Stimulated activated CD8-positive, alpha-beta memory T cell treated with anti-CD3 and anti-CD28 coated beads, Interleukin-7, amount 100 ng/mL, for 48 hours (primary cell): ENCODE data around the gene C2CD3.

Experiments
- DNase-seq, 2 donors: peaks; one replicate each; pipeline ENCODE4 v3.0.0-alpha.2; 2020; ENCODE audit warnings: low read depth in 1 of 2; ENCODE audit errors: extremely low read depth in 1 of 2

C2CD3 gene

GRCh38 chr11:73965764-73966121, 205.1 kb downstream of the C2CD3 start:
- no peak for DNase-seq

GRCh38 chr11:73965076-73965763, 205.6 kb downstream of the C2CD3 start:
- no peak for DNase-seq

- DNase-seq = no peak
Observed at GRCh38 chr11:73963861-73964260, 206.9 kb downstream of the C2CD3 start.
